DND-41 (cell line): Measurements from ENCODE around the gene SYNJ2BP.
"Not testable (repeated sequence)": the region's sequence is repeated elsewhere in the genome, so short reads cannot be mapped to it uniquely, and the experiment has no call there.

ENCODE experiments used
- ATAC-seq: fragments of 200-7000 bp; cut with Tn5 transposase; 3 replicates; pipeline ENCODE4 v1.9.1; 2021; ENCODE audit warnings: low read depth; ENCODE audit not compliant: insufficient read depth
- DNase-seq: peaks from one replicate; pipeline ENCODE4 v3.0.0-alpha.2; 2020
- H2AFZ ChIP-seq: 2 replicates; pipeline ENCODE4 v1.6.0; 2012; ENCODE audit warnings: low read depth, low read length
- H3K27ac ChIP-seq: 2 replicates; pipeline ENCODE4 v1.5.1; 2012; ENCODE audit warnings: low read length, inconsistent platforms
- H3K27me3 ChIP-seq: fragments of 200-600 bp; sonication (generic); 2 replicates; pipeline ENCODE4 v1.6.0; 2012; ENCODE audit warnings: low read length, mild to moderate bottlenecking, inconsistent platforms; ENCODE audit not compliant: insufficient read depth, poor library complexity
- H3K36me3 ChIP-seq: 2 replicates; pipeline ENCODE4 v1.5.1; 2012; ENCODE audit warnings: low read length, inconsistent platforms; ENCODE audit not compliant: insufficient read depth
- H3K4me1 ChIP-seq: 2 replicates; pipeline ENCODE4 v1.5.1; 2012; ENCODE audit warnings: mild to moderate bottlenecking, low read length; ENCODE audit not compliant: insufficient read depth
- H3K4me2 ChIP-seq: 2 replicates; pipeline ENCODE4 v1.6.0; 2012; ENCODE audit warnings: mild to moderate bottlenecking, moderate library complexity, low read length, inconsistent platforms; ENCODE audit not compliant: insufficient read depth
- H3K4me3 ChIP-seq, 2 experiments: fragments of 200-600 bp in 1 of 2; shearing (Covaris generic) in 1 of 2; 2 replicates each; pipeline ENCODE4 v1.5.1; 2012 to 2016; ENCODE audit warnings: inconsistent platforms in 2 of 2, low read length in 2 of 2, mild to moderate bottlenecking in 2 of 2, low read depth in 1 of 2, moderate library complexity in 1 of 2
- H3K79me2 ChIP-seq: 2 replicates; pipeline ENCODE4 v1.6.0; 2012; ENCODE audit warnings: low read length, inconsistent platforms; ENCODE audit not compliant: insufficient read depth
- H3K9ac ChIP-seq: 2 replicates; pipeline ENCODE4 v1.6.0; 2012; ENCODE audit warnings: low read depth, mild to moderate bottlenecking, inconsistent platforms, low read length, moderate library complexity
- H3K9me3 ChIP-seq: 2 replicates; pipeline ENCODE4 v1.5.1; 2012; ENCODE audit warnings: low read length, moderate library complexity, mild to moderate bottlenecking, inconsistent platforms; ENCODE audit not compliant: insufficient read depth, severe bottlenecking
- H4K20me1 ChIP-seq: 2 replicates; pipeline ENCODE4 v1.6.0; 2012; ENCODE audit warnings: low read length; ENCODE audit not compliant: insufficient read depth
- EZH2 ChIP-seq: IDR thresholded peaks from 3 replicates; pipeline ENCODE4 v1.6.1; 2012; ENCODE audit warnings: borderline replicate concordance, low read depth, mild to moderate bottlenecking, moderate library complexity, low read length, inconsistent platforms; ENCODE audit not compliant: severe bottlenecking
- TF ChIP-seq, protein P1 (sequence below): IDR thresholded peaks from 2 replicates; pipeline ENCODE4 v1.5.1; 2012; ENCODE audit warnings: borderline replicate concordance, low read length, moderate library complexity, mild to moderate bottlenecking; ENCODE audit not compliant: poor library complexity, severe bottlenecking; ENCODE audit errors: extremely low read depth

SYNJ2BP gene

DNA sequence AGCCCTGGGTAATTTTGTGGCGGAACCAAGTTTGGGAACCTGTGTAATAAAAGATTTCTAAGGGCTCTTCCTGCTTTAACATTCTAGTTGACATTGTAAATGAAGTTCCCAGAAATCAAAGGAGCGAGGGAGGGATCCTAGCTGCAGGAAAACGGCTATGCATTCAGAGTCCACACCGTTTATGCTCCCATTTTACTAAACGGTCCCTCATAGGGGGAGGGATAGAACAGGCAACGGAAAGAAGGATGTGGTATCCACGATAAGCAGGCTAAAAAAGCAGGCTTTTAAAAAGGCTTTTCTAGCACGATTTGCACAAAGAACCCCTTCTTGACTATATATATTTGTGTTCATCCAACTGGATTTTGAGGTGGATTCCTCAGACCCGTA lies 559 bp downstream of the SYNJ2BP start:
- H3K79me2 ChIP-seq: peaks cover 40% of the 10 kb centered on the region
- DNase-seq (no peak), ATAC-seq (peak; percentile 52)

DNA sequence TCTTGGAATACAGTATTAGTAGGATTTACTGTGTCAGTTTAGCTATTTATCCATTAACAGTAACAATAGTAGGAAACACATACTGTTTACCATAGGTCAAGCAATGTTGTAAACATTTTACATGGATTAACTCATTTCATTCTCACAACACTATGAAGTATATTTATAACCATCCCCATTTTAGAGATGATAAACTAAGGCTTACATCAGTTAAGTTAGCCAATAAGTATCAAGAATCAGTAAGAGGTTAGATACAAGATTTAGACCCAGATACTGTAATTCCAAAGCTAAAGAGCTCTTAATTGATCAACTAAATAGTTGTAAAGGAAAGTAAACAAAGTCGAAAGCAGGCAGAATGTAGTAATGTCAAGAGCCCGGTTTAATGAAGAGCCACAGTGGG lies 1.1 kb downstream of the SYNJ2BP start:
- H3K9me3 ChIP-seq: no peaks in the 10 kb centered on the region
- H3K36me3 ChIP-seq: peaks cover 7% of the 10 kb centered on the region
- 0 out of 2 replicates have a peak overlapping the region, but pooled peaks have one; percentile 1 for H2AFZ ChIP-seq
- peak overlapping the region; percentile 68; the same call in 1 of the 2 replicates for H3K9ac ChIP-seq
- H3K4me2 ChIP-seq: peak overlapping the region; percentile 91
- TF ChIP-seq EZH2: no peak
- TF ChIP-seq, protein P1, sequence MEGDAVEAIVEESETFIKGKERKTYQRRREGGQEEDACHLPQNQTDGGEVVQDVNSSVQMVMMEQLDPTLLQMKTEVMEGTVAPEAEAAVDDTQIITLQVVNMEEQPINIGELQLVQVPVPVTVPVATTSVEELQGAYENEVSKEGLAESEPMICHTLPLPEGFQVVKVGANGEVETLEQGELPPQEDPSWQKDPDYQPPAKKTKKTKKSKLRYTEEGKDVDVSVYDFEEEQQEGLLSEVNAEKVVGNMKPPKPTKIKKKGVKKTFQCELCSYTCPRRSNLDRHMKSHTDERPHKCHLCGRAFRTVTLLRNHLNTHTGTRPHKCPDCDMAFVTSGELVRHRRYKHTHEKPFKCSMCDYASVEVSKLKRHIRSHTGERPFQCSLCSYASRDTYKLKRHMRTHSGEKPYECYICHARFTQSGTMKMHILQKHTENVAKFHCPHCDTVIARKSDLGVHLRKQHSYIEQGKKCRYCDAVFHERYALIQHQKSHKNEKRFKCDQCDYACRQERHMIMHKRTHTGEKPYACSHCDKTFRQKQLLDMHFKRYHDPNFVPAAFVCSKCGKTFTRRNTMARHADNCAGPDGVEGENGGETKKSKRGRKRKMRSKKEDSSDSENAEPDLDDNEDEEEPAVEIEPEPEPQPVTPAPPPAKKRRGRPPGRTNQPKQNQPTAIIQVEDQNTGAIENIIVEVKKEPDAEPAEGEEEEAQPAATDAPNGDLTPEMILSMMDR: no peak
- H3K79me2 ChIP-seq: peaks cover 43% of the 10 kb centered on the region
- peak overlapping the region; percentile 2 to 93; a peak in 3 of 4 replicates for H3K4me3 ChIP-seq
- ATAC-seq: no peak
- H4K20me1 ChIP-seq: peaks cover 3% of the 10 kb centered on the region
- DNase-seq: no peak
- peaks cover 33% of the 10 kb centered on the region for H3K4me1 ChIP-seq
- no peaks in the 10 kb centered on the region for H3K27me3 ChIP-seq
- H3K27ac ChIP-seq: no peak overlapping the region

More for the DNA sequence above, 559 bp downstream of the SYNJ2BP start:
- peak overlapping the region; percentile 91 for H3K4me2 ChIP-seq
- peak overlapping the region; percentile 68 for H3K9ac ChIP-seq
- no peaks in the 10 kb centered on the region for H3K9me3 ChIP-seq
- TF ChIP-seq, protein P1: no peak
- no peak for TF ChIP-seq EZH2
- peak overlapping the region; percentile 87 to 93 for H3K4me3 ChIP-seq
- H3K36me3 ChIP-seq: peaks cover 7% of the 10 kb centered on the region
- H3K27ac ChIP-seq: peak overlapping the region; percentile 74
- peaks cover 33% of the 10 kb centered on the region for H3K4me1 ChIP-seq
- H3K27me3 ChIP-seq: no peaks in the 10 kb centered on the region
- H4K20me1 ChIP-seq: peaks cover 3% of the 10 kb centered on the region
- peak overlapping the region; percentile 97 for H2AFZ ChIP-seq

DNA sequence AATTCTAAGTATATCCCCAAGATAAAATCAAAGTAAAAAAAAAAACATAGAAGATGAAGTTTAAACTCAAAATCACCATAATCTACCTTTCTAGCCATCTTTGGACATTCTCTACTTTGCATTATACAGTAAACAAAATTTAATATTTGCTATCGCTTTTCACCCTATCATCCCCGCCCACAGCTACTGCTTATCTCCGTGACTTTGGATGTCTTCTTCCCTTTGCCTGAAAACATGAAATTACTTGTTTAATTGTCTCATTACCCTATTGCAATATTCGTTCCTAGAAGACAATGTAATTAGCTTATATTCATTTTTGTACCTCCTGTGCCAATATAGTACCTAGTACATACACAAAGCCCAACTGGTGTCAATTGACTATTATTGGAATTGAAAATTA lies 9.3 kb downstream of the SYNJ2BP start:
- H2AFZ ChIP-seq: no peak overlapping the region
- H3K4me1 ChIP-seq: no peaks in the 10 kb centered on the region
- ATAC-seq (no peak), DNase-seq (no peak)
- peaks cover 35% of the 10 kb centered on the region for H3K79me2 ChIP-seq
- no peak overlapping the region for H3K4me2 ChIP-seq
- peaks cover 10% of the 10 kb centered on the region for H4K20me1 ChIP-seq
- no peak overlapping the region for H3K9ac ChIP-seq
- H3K36me3 ChIP-seq: peaks cover 17% of the 10 kb centered on the region; the same call in 1 of the 2 replicates
- no peak overlapping the region for H3K27ac ChIP-seq
- no peak overlapping the region for H3K4me3 ChIP-seq
- TF ChIP-seq, protein P1: no peak
- no peak for TF ChIP-seq EZH2
- H3K9me3 ChIP-seq: no peaks in the 10 kb centered on the region
- H3K27me3 ChIP-seq: no peaks in the 10 kb centered on the region

DNA sequence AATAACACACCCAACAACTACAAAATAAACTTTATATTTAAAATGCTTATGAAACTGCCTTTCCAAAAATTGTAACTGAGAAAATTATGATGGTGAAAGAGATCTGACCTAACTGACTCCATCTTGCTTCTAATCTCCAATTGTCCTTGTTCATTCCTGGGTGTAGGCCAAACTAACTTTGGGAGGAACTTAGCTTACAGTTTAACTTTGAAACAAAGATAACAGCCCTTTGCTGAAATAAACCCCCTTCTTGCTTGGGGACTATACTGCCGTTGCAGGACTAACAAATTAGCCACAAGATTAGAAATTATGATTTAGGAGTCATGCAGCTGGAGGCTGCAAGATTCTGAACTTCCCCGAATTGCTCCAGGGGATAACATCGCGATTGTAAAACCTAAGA lies 10.7 kb downstream of the SYNJ2BP start:
- not testable (repeated sequence) for H3K4me1 ChIP-seq, H2AFZ ChIP-seq, DNase-seq, H3K4me2 ChIP-seq, H4K20me1 ChIP-seq, H3K4me3 ChIP-seq, H3K27me3 ChIP-seq, H3K9me3 ChIP-seq, H3K27ac ChIP-seq, ATAC-seq, H3K9ac ChIP-seq
- Histone ChIP-seq H3K79me2 (peaks cover 28% of the 10 kb centered on the region), H3K36me3 (peaks cover 13% of the 10 kb centered on the region; the same call in 1 of the 2 replicates)
